Mammary epithelial cell (primary cell): Measurements from ENCODE around the gene COG7.
"Not testable (repeated sequence)": the region's sequence is repeated elsewhere in the genome, so short reads cannot be mapped to it uniquely, and the experiment has no call there.

Experiments used
- EZH2 ChIP-seq: IDR thresholded peaks from 2 replicates; pipeline ENCODE4 v1.6.1; 2012; ENCODE audit warnings: low read length, inconsistent platforms, borderline replicate concordance
- TF ChIP-seq, protein P1 (sequence below), 2 donors: IDR thresholded peaks in 1 of 2; conservative IDR thresholded peaks in 1 of 2; 2 replicates each; pipeline ENCODE4 v1.5.1; 2011 to 2012; ENCODE audit warnings: inconsistent platforms in 2 of 2, low read length in 2 of 2, mild to moderate bottlenecking in 2 of 2, control low read depth in 1 of 2, low read depth in 1 of 2; ENCODE audit not compliant: insufficient read depth in 1 of 2; ENCODE audit errors: extremely low read depth in 1 of 2

DNA sequence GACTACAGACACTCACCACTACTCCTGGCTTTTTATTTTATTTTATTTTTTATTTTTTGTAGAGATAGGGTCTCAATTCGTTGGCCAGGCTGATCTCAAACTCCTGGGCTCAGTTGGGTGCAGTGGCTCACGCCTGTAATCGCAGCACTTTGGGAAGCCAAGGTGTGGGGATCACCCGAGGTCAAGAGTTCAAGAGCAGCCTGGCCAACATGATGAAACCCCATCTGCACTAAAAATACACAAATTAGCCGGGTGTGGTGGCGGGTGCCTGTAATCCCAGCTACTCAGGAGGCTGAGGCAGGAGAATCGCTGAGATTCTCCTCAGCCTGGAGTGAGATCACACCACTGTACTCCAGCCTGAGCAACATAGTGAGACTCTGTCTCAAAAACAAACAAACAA is 86.6 kb downstream of the COG7 start:
- TF ChIP-seq, protein P1, sequence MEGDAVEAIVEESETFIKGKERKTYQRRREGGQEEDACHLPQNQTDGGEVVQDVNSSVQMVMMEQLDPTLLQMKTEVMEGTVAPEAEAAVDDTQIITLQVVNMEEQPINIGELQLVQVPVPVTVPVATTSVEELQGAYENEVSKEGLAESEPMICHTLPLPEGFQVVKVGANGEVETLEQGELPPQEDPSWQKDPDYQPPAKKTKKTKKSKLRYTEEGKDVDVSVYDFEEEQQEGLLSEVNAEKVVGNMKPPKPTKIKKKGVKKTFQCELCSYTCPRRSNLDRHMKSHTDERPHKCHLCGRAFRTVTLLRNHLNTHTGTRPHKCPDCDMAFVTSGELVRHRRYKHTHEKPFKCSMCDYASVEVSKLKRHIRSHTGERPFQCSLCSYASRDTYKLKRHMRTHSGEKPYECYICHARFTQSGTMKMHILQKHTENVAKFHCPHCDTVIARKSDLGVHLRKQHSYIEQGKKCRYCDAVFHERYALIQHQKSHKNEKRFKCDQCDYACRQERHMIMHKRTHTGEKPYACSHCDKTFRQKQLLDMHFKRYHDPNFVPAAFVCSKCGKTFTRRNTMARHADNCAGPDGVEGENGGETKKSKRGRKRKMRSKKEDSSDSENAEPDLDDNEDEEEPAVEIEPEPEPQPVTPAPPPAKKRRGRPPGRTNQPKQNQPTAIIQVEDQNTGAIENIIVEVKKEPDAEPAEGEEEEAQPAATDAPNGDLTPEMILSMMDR (conservative IDR thresholded peaks at IDR 0.05 in 1 of 2, IDR thresholded peaks at IDR 0.05 in 1 of 2; ENCODE audit: extremely low read depth in 1 of 2, insufficient read depth in 1 of 2, low read depth in 1 of 2, low read length in 2 of 2), result not testable (repeated sequence)
- not testable (repeated sequence) for TF ChIP-seq EZH2
